Inflammatory macrophage treated with lipopolysaccharide for 4 hours (primary cell): ENCODE data around the gene TOR2A.
A peak's percentile ranks its signal among the peaks of the same experiment; 100 is the strongest.
"Not testable (repeated sequence)": the region's sequence is repeated elsewhere in the genome, so short reads cannot be mapped to it uniquely, and the experiment has no call there.

Source experiments
- DNase-seq: peaks from one replicate; pipeline ENCODE4 v3.0.0-alpha.2; 2020

TOR2A gene

GRCh38 chr9:127767909-127768331 lies 32.8 kb upstream of the TOR2A start:
- no peak for DNase-seq

- DNase-seq, result no peak
These were observed 32.3 kb upstream of the TOR2A start for GRCh38 chr9:127767410-127767809.

GRCh38 chr9:127765418-127765817 lies 30.3 kb upstream of the TOR2A start:
- DNase-seq, result no peak

GRCh38 chr9:127763918-127764384 lies 28.9 kb upstream of the TOR2A start:
- DNase-seq, result peak; percentile 72

- peak; percentile 50 for DNase-seq
These were observed 27.1 kb upstream of the TOR2A start for GRCh38 chr9:127762111-127762676.

GRCh38 chr9:127761491-127761956 lies 26.4 kb upstream of the TOR2A start:
- no peak for DNase-seq

GRCh38 chr9:127761061-127761460 lies 26.0 kb upstream of the TOR2A start:
- no peak for DNase-seq

- DNase-seq, result no peak
These were observed 23.7 kb upstream of the TOR2A start for GRCh38 chr9:127758843-127759242.

GRCh38 chr9:127756776-127757175 lies 21.7 kb upstream of the TOR2A start:
- not testable (repeated sequence) for DNase-seq

GRCh38 chr9:127756233-127756632 lies 21.1 kb upstream of the TOR2A start:
- DNase-seq, result no peak

GRCh38 chr9:127755061-127756060 lies 20.3 kb upstream of the TOR2A start:
- DNase-seq, result no peak

- DNase-seq, result no peak
These were observed 19.3 kb upstream of the TOR2A start for GRCh38 chr9:127754099-127755060.

GRCh38 chr9:127753622-127754021 lies 18.5 kb upstream of the TOR2A start:
- DNase-seq, result peak; percentile 41

GRCh38 chr9:127753148-127753547 lies 18.1 kb upstream of the TOR2A start:
- no peak for DNase-seq

- DNase-seq, result no peak
These were observed 16.4 kb upstream of the TOR2A start for GRCh38 chr9:127751269-127752054.

- DNase-seq, result no peak
These were observed 14.1 kb upstream of the TOR2A start for GRCh38 chr9:127749090-127749787.

- DNase-seq, result no peak
These were observed 12.0 kb upstream of the TOR2A start for GRCh38 chr9:127746959-127747569.

- DNase-seq, result no peak
These were observed 9.5 kb upstream of the TOR2A start for GRCh38 chr9:127744398-127745110.

GRCh38 chr9:127742435-127743088 lies 7.5 kb upstream of the TOR2A start:
- DNase-seq, result no peak
